Hepatocyte (in vitro differentiated cells): ENCODE data around the gene CDC42EP5.

Experiments used
- EZH2 ChIP-seq: fragments of 200-600 bp; sonication (generic); IDR thresholded peaks from 2 replicates; pipeline ENCODE4 v1.6.1; 2016; ENCODE audit warnings: antibody characterized with exemption, mild to moderate bottlenecking, borderline replicate concordance
- TF ChIP-seq, protein P1 (sequence below): fragments of 200-600 bp; sonication (generic); IDR thresholded peaks from 2 replicates; pipeline ENCODE4 v1.5.1; 2016; ENCODE audit warnings: antibody characterized with exemption, mild to moderate bottlenecking; ENCODE audit not compliant: poor library complexity

DNA sequence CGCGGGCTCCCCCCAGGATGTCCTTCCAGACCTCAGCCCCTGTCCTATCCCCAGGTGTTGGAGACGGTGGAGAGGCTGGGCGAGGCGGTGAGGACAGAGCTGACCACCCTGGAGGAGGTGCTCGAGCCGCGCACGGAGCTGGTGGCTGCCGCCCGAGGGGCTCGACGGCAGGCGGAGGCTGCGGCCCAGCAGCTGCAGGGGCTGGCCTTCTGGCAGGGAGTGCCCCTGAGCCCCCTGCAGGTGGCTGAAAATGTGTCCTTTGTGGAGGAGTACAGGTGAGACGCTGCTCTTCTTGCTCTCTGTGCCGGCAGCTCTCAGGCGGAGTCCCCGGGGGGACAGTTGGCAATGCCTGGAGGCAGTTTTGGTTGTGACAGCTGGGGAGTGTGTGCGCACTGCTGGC lies 51.0 kb downstream of the CDC42EP5 start:
- TF ChIP-seq, protein P1, sequence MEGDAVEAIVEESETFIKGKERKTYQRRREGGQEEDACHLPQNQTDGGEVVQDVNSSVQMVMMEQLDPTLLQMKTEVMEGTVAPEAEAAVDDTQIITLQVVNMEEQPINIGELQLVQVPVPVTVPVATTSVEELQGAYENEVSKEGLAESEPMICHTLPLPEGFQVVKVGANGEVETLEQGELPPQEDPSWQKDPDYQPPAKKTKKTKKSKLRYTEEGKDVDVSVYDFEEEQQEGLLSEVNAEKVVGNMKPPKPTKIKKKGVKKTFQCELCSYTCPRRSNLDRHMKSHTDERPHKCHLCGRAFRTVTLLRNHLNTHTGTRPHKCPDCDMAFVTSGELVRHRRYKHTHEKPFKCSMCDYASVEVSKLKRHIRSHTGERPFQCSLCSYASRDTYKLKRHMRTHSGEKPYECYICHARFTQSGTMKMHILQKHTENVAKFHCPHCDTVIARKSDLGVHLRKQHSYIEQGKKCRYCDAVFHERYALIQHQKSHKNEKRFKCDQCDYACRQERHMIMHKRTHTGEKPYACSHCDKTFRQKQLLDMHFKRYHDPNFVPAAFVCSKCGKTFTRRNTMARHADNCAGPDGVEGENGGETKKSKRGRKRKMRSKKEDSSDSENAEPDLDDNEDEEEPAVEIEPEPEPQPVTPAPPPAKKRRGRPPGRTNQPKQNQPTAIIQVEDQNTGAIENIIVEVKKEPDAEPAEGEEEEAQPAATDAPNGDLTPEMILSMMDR = no peak
- TF ChIP-seq EZH2 = no peak
